Neural cell (in vitro differentiated cells): Measurements from ENCODE around the gene ABCA13. TPM values are rescaled to one million over a fixed set of nuclear protein-coding genes. Genes with fewer than 3 reads are reported as not detected.

Experiments
- H2AFZ ChIP-seq: fragments of 200-600, 300-800 bp; sonication (generic), shearing (Covaris generic); 2 replicates; pipeline ENCODE4 v1.6.0; 2014; ENCODE audit warnings: low read depth, mild to moderate bottlenecking, antibody characterized with exemption, low read length, moderate library complexity
- H3F3A ChIP-seq: fragments of 200-600 bp; shearing (Covaris generic); 2 replicates; pipeline ENCODE4 v1.6.1; 2016; ENCODE audit warnings: mild to moderate bottlenecking, moderate library complexity, mixed read lengths, antibody characterized with exemption, low read length; ENCODE audit not compliant: insufficient read depth, poor library complexity, severe bottlenecking
- H3K27ac ChIP-seq: fragments of 200-600, 300-800 bp; sonication (generic), shearing (Covaris generic); 2 replicates; pipeline ENCODE4 v1.5.1; 2014; ENCODE audit warnings: mild to moderate bottlenecking, low read length, moderate library complexity
- H3K27me3 ChIP-seq: fragments of 300-800, 200-600 bp; sonication (generic), shearing (Covaris generic); 2 replicates; pipeline ENCODE4 v1.6.0; 2014; ENCODE audit warnings: mild to moderate bottlenecking, low read depth, low read length, moderate library complexity; ENCODE audit not compliant: insufficient read depth
- H3K36me3 ChIP-seq: fragments of 300-800, 200-600 bp; sonication (generic), shearing (Covaris generic); 2 replicates; pipeline ENCODE4 v1.5.1; 2014; ENCODE audit warnings: mild to moderate bottlenecking, antibody characterized with exemption, low read length, moderate library complexity; ENCODE audit not compliant: insufficient read depth
- H3K4me2 ChIP-seq: fragments of 300-800, 200-600 bp; sonication (generic), shearing (Covaris generic); 2 replicates; pipeline ENCODE4 v1.6.0; 2014; ENCODE audit warnings: mild to moderate bottlenecking, low read length
- H3K4me3 ChIP-seq: fragments of 300-800, 200-600 bp; sonication (generic), shearing (Covaris generic); 2 replicates; pipeline ENCODE4 v1.5.1; 2014; ENCODE audit warnings: mild to moderate bottlenecking, low read length, moderate library complexity
- H3K79me2 ChIP-seq: fragments of 200-600 bp; shearing (Covaris generic); replicated peaks from 2 replicates; pipeline ENCODE4 v1.6.0; 2014; ENCODE audit warnings: mild to moderate bottlenecking, low read length, moderate library complexity; ENCODE audit not compliant: insufficient read depth
- H3K9ac ChIP-seq: fragments of 300-800, 200-600 bp; sonication (generic), shearing (Covaris generic); 2 replicates; pipeline ENCODE4 v1.6.1; 2016; ENCODE audit warnings: mild to moderate bottlenecking, low read length, mixed read lengths
- H3K9me2 ChIP-seq: fragments of 200-600 bp; shearing (Covaris generic); 2 replicates; pipeline ENCODE4 v1.6.1; 2016; ENCODE audit warnings: mild to moderate bottlenecking, low read length, mixed read lengths; ENCODE audit not compliant: insufficient read depth
- H3K9me3 ChIP-seq: fragments of 200-600, 300-800 bp; sonication (generic), shearing (Covaris generic); 2 replicates; pipeline ENCODE4 v1.6.1; 2016; ENCODE audit warnings: mild to moderate bottlenecking, mixed run types, low read length, moderate library complexity, mixed read lengths
- H4K20me1 ChIP-seq: fragments of 200-600 bp; shearing (Covaris generic); 2 replicates; pipeline ENCODE4 v1.6.1; 2016; ENCODE audit warnings: mild to moderate bottlenecking, mixed run types; ENCODE audit not compliant: insufficient read depth
- CTCF ChIP-seq: fragments of 450-650 bp; IDR thresholded peaks from 2 replicates; pipeline ENCODE4 v1.5.1; 2014; ENCODE audit warnings: antibody characterized with exemption, mild to moderate bottlenecking, moderate library complexity; ENCODE audit not compliant: poor library complexity, severe bottlenecking
- EP300 ChIP-seq: fragments of 450-650 bp; conservative IDR thresholded peaks from 2 replicates; pipeline ENCODE4 v1.6.1; 2014; ENCODE audit warnings: antibody characterized with exemption, mild to moderate bottlenecking, moderate library complexity; ENCODE audit not compliant: poor library complexity, severe bottlenecking
- EZH2 ChIP-seq: fragments of 200-600, 300-800 bp; shearing (Covaris generic), sonication (generic); IDR thresholded peaks from 2 replicates; pipeline ENCODE4 v1.6.1; 2014; ENCODE audit warnings: antibody characterized with exemption, low read length, borderline replicate concordance, mild to moderate bottlenecking; ENCODE audit not compliant: insufficient read depth, poor library complexity, severe bottlenecking
- MXI1 ChIP-seq: fragments of 450-650 bp; conservative IDR thresholded peaks from 2 replicates; pipeline ENCODE4 v1.6.1; 2014; ENCODE audit warnings: antibody characterized with exemption, mild to moderate bottlenecking; ENCODE audit not compliant: poor library complexity, severe bottlenecking
- POLR2AphosphoS5 ChIP-seq: IDR thresholded peaks from 2 replicates; pipeline ENCODE4 v1.6.1; 2012
- RAD21 ChIP-seq: fragments of 450-650 bp; conservative IDR thresholded peaks from 2 replicates; pipeline ENCODE4 v1.6.1; 2014; ENCODE audit warnings: antibody characterized with exemption, mild to moderate bottlenecking, moderate library complexity
- REST ChIP-seq: IDR thresholded peaks from 2 replicates; pipeline ENCODE4 v1.6.1; 2012; ENCODE audit warnings: borderline replicate concordance
- SMC3 ChIP-seq: fragments of 450-650 bp; conservative IDR thresholded peaks from 2 replicates; pipeline ENCODE4 v1.6.1; 2014; ENCODE audit warnings: antibody characterized with exemption, mild to moderate bottlenecking, moderate library complexity; ENCODE audit not compliant: poor library complexity
- TAF1 ChIP-seq: IDR thresholded peaks from 2 replicates; pipeline ENCODE4 v1.6.1; 2012; ENCODE audit warnings: low read depth
- polyA plus RNA-seq: library from polyadenylated mRNA; depleted of rRNA; stranded (reverse); fragments of >200 nt; gene quantifications from 2 replicates; pipeline ENCODE4 v1.2.3, GENCODE V29; 2014

ABCA13 gene
- polyA plus RNA-seq, 1 donor from 2014 or later, result 0.20 TPM

- TF ChIP-seq MXI1 (no peak), REST (no peak), EP300 (no peak), CTCF (no peak), RAD21 (no peak), POLR2AphosphoS5 (no peak), SMC3 (no peak), EZH2 (no peak), TAF1 (no peak)
- H3K9ac ChIP-seq, result no peak overlapping the region
- H3K79me2 ChIP-seq, result no peaks in the 10 kb centered on the region
- no peaks in the 10 kb centered on the region for H3K9me2 ChIP-seq
- H2AFZ ChIP-seq, result no peak overlapping the region
- no peaks in the 10 kb centered on the region for H3F3A ChIP-seq
- no peak overlapping the region for H3K4me3 ChIP-seq
- no peaks in the 10 kb centered on the region for H3K9me3 ChIP-seq
- no peaks in the 10 kb centered on the region for H4K20me1 ChIP-seq
- no peaks in the 10 kb centered on the region for H3K36me3 ChIP-seq
- no peaks in the 10 kb centered on the region for H3K27me3 ChIP-seq
- no peak overlapping the region for H3K27ac ChIP-seq
- H3K4me2 ChIP-seq, result no peak overlapping the region
Measured at GRCh38 chr7:48289656-48290055, 118.4 kb downstream of the ABCA13 start.

- Histone ChIP-seq H3K4me2 (no peak overlapping the region), H4K20me1 (no peaks in the 10 kb centered on the region), H3K9me2 (no peaks in the 10 kb centered on the region), H3K36me3 (no peaks in the 10 kb centered on the region), H3K27me3 (no peaks in the 10 kb centered on the region), H2AFZ (no peak overlapping the region), H3K9me3 (no peaks in the 10 kb centered on the region), H3F3A (no peaks in the 10 kb centered on the region), H3K9ac (no peak overlapping the region), H3K27ac (no peak overlapping the region), H3K79me2 (no peaks in the 10 kb centered on the region), H3K4me3 (no peak overlapping the region)
- TF ChIP-seq REST (no peak), CTCF (no peak), POLR2AphosphoS5 (no peak), MXI1 (no peak), EP300 (no peak), EZH2 (no peak), RAD21 (no peak), SMC3 (no peak), TAF1 (no peak)
Measured at GRCh38 chr7:48292949-48293348, 121.7 kb downstream of the ABCA13 start.
